Nephron (organoid): ENCODE results near the gene UTRN.

ENCODE experiments used
- H3K27ac Mint-ChIP-seq, 3 experiments: 2 replicates each; pipeline ENCODE4 v1.8.0; 2020; ENCODE audit warnings: mixed read lengths in 3 of 3, mild to moderate bottlenecking in 2 of 3, moderate library complexity in 1 of 3
- H3K27me3 Mint-ChIP-seq: 2 replicates; pipeline ENCODE4 v1.8.0; 2021; ENCODE audit warnings: low read depth, mild to moderate bottlenecking, moderate library complexity, mixed read lengths
- H3K36me3 Mint-ChIP-seq: 2 replicates; pipeline ENCODE4 v1.8.0; 2020; ENCODE audit warnings: low read depth, mixed read lengths
- H3K4me1 Mint-ChIP-seq: 2 replicates; pipeline ENCODE4 v1.8.0; 2020; ENCODE audit warnings: mixed read lengths
- H3K4me3 Mint-ChIP-seq, 3 experiments: 2 replicates each; pipeline ENCODE4 v1.8.0; 2020; ENCODE audit warnings: mild to moderate bottlenecking in 3 of 3, mixed read lengths in 3 of 3, moderate library complexity in 2 of 3
- H3K9me3 Mint-ChIP-seq: 2 replicates; pipeline ENCODE4 v1.8.0; 2020; ENCODE audit warnings: mixed read lengths
- CTCF ChIP-seq, 3 experiments: fragments of 200-600 bp; sonication (generic); IDR thresholded peaks; one replicate each; pipeline ENCODE4 v1.5.0; 2021; ENCODE audit warnings: antibody characterized with exemption in 3 of 3; ENCODE audit not compliant: unreplicated experiment in 3 of 3

UTRN gene

GRCh38 chr6:144264270-144265060 is 20.7 kb upstream of the UTRN start:
- Mint-ChIP-seq H3K36me3 (peaks cover 5% of the 10 kb centered on the region), H3K27me3 (no peaks in the 10 kb centered on the region), H3K9me3 (peaks cover 5% of the 10 kb centered on the region), H3K27ac (peak overlapping the region; percentile 87 to 97 (median 92)), H3K4me1 (peaks cover 31% of the 10 kb centered on the region), H3K4me3 (peak overlapping the region in 1 of 3 experiments; percentile 16)
- TF ChIP-seq CTCF (IDR thresholded peaks at IDR 0.05; ENCODE audit: unreplicated experiment in 3 of 3) = no peak

- H3K4me1 Mint-ChIP-seq = peaks cover 31% of the 10 kb centered on the region
- no peaks in the 10 kb centered on the region for H3K27me3 Mint-ChIP-seq
- peaks cover 6% of the 10 kb centered on the region for H3K9me3 Mint-ChIP-seq
- H3K27ac Mint-ChIP-seq = peak overlapping the region; percentile 87 to 97 (median 92)
- no peak overlapping the region for H3K4me3 Mint-ChIP-seq
- no peak for TF ChIP-seq CTCF (IDR thresholded peaks at IDR 0.05; ENCODE audit: unreplicated experiment in 3 of 3)
- H3K36me3 Mint-ChIP-seq = peaks cover 5% of the 10 kb centered on the region
These were observed 20.1 kb upstream of the UTRN start for GRCh38 chr6:144265061-144265357.

DNA sequence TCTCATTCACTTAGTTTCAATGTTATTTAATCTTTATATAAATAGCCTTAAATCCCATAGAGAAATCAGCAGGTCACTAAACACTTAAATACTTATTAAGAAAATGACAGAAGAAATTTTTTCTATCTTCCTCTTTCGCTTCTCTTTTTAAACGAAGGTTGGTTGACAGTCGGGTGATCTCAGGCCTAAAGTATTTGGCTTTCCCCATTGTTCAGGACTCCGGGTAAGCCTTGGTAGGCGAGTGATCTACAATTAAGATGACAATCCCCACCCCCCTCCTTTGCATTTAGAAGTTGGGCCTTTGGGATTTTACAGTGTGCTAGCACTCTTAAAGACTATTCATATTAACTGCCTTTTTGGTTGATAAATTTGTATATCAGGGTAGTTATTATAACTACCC is 19.7 kb upstream of the UTRN start:
- H3K4me3 Mint-ChIP-seq = no peak overlapping the region
- no peak for TF ChIP-seq CTCF (IDR thresholded peaks at IDR 0.05; ENCODE audit: unreplicated experiment in 3 of 3)
- peaks cover 9% of the 10 kb centered on the region for H3K9me3 Mint-ChIP-seq
- peak overlapping the region; percentile 87 to 97 (median 92) for H3K27ac Mint-ChIP-seq
- H3K36me3 Mint-ChIP-seq = peaks cover 5% of the 10 kb centered on the region
- no peaks in the 10 kb centered on the region for H3K27me3 Mint-ChIP-seq
- H3K4me1 Mint-ChIP-seq = peaks cover 31% of the 10 kb centered on the region

GRCh38 chr6:144266091-144266649 is 19.0 kb upstream of the UTRN start:
- H3K4me1 Mint-ChIP-seq = peaks cover 31% of the 10 kb centered on the region
- H3K9me3 Mint-ChIP-seq = peaks cover 12% of the 10 kb centered on the region
- H3K36me3 Mint-ChIP-seq = peaks cover 8% of the 10 kb centered on the region
- no peak for TF ChIP-seq CTCF (IDR thresholded peaks at IDR 0.05; ENCODE audit: unreplicated experiment in 3 of 3)
- H3K27me3 Mint-ChIP-seq = no peaks in the 10 kb centered on the region
- H3K27ac Mint-ChIP-seq = peak overlapping the region; percentile 87 to 97 (median 92)
- H3K4me3 Mint-ChIP-seq = peak overlapping the region in 2 of 3 experiments; percentile 43 to 53

- Mint-ChIP-seq H3K4me3 (no peak overlapping the region), H3K36me3 (peaks cover 14% of the 10 kb centered on the region), H3K27ac (no peak overlapping the region), H3K27me3 (no peaks in the 10 kb centered on the region), H3K4me1 (peaks cover 30% of the 10 kb centered on the region), H3K9me3 (peaks cover 17% of the 10 kb centered on the region)
- no peak for TF ChIP-seq CTCF (IDR thresholded peaks at IDR 0.05; ENCODE audit: unreplicated experiment in 3 of 3)
These were observed 16.3 kb upstream of the UTRN start for GRCh38 chr6:144268794-144269349.
